GM12873 (cell line): Measurements from ENCODE around the gene MTHFD2.

Experiments used
- CTCF ChIP-seq: IDR thresholded peaks from 2 replicates; pipeline ENCODE4 v1.5.1; 2012; ENCODE audit warnings: low read depth, mild to moderate bottlenecking, moderate library complexity, low read length, control low read depth; ENCODE audit not compliant: insufficient read depth; ENCODE audit errors: missing control alignments

MTHFD2 gene

GRCh38 chr2:74212702-74213410 is 14.4 kb downstream of the MTHFD2 start:
- TF ChIP-seq CTCF: no peak

- no peak for TF ChIP-seq CTCF
These were observed 18.2 kb downstream of the MTHFD2 start for GRCh38 chr2:74216642-74217041.

- no peak for TF ChIP-seq CTCF
These were observed 21.6 kb downstream of the MTHFD2 start for GRCh38 chr2:74219846-74220486.

- no peak for TF ChIP-seq CTCF
These were observed 22.7 kb downstream of the MTHFD2 start for GRCh38 chr2:74221091-74221490.

- no peak for TF ChIP-seq CTCF
These were observed 23.3 kb downstream of the MTHFD2 start for GRCh38 chr2:74221604-74222299.

GRCh38 chr2:74222300-74222650 is 23.9 kb downstream of the MTHFD2 start:
- no peak for TF ChIP-seq CTCF

GRCh38 chr2:74223941-74224770 is 25.7 kb downstream of the MTHFD2 start:
- no peak for TF ChIP-seq CTCF
